Brain pericyte (primary cell): ENCODE results near the gene PALD1.

Source experiments
- DNase-seq: peaks from one replicate; pipeline ENCODE4 v3.0.0-alpha.2; 2012; ENCODE audit warnings: low read depth, low spot score

The PALD1 gene

DNA sequence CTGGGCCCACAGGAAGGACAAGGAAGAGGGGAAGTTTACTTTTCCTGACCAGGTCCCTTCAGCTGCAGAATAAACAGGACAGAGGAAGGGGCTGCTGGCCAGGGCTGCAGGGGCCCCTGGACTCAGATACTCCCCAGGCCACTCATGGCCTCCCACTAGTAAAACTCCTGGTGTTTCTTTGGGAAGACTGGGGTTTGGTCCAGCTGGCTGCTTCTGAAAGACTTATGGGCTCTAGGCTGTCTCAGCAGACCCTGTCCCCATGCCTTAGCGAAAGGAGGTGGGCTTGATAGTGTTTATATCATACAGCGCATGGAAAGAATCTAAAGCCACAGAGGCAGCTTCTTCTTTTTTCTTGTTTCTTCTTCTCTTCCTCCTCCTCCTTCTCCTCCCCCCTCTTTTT, 56.4 kb downstream of the PALD1 start:
- no peak for DNase-seq

DNA sequence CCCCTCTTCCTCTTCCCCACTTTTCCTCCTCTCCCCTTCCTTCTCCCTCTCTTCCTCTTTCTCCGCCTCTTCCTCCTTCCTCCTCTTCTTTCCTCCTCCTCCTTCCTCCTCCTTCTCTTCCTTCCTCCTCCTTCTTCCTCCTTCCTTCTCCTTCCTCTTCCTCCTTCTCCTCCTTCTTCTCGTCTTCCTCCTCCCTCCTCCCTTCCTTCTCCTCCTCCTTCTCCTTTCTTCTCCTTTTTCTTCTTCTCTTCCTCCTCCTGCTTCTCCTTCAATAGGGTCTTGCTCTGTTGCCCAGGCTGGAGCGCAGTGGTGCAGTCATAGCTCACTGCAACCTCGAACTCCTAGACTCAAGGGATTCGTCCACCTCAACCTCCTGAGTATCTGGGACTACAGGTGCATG, 56.9 kb downstream of the PALD1 start:
- DNase-seq: no peak

DNA sequence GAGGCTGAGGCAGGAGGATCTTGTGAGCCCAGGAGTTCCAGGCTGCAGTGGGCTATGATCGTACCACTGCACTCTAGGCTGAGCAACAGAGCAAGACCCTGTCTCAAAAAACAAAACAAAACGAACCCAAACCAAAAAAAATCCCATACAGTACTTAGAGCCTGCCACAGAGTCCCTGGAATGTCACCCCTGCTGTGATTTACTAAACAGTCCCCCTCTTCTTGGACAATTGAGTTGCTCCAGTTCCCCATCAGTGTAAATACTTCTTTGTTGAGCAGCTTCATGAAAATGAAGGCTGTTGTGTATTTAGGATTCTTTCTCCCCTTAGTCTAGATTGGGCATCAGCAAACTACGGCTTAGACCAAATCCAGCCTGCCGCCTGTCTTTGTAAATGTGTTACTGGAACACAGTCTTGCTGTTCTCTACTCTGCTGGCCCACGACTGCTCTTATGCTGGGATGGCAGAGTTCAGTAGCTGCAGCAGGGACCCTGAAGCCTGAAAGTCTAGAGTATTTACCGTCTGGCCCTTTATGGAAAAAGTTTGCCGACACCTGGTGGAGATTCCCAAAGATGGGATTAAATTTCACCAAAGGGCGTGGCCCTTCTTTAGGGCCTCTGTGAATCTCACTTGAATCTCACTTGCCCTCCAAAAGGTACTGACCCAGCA, 57.8 kb downstream of the PALD1 start:
- DNase-seq: no peak

- DNase-seq: no peak
Observed at GRCh38 chr10:70537398-70538194, 59.0 kb downstream of the PALD1 start.

GRCh38 chr10:70538195-70538520, 59.6 kb downstream of the PALD1 start:
- DNase-seq: no peak

DNA sequence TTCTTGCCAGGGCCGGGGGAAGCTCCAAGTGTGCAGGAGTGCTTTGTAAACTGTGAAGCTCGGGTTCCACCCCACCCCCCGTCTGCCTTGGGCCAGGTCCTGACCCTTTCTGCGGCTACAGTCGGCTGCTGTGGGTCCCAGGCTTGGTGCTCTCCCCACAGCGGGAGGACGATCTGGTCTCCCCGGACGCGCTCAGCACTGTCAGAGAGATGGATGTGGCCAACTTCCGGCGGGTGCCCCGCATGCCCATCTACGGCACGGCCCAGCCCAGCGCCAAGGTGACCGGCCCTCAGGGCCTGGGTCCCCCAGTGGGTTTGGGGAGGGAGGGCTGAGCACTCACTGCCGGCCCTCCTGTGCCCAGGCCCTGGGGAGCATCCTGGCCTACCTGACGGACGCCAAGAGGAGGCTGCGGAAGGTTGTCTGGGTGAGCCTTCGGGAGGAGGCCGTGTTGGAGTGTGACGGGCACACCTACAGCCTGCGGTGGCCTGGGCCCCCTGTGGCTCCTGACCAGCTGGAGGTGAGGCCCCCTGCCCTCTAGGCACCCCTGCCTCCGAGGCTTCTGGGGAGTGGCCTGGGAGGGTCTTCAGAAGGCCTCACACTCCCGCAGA, 60.3 kb downstream of the PALD1 start:
- DNase-seq: no peak

DNA sequence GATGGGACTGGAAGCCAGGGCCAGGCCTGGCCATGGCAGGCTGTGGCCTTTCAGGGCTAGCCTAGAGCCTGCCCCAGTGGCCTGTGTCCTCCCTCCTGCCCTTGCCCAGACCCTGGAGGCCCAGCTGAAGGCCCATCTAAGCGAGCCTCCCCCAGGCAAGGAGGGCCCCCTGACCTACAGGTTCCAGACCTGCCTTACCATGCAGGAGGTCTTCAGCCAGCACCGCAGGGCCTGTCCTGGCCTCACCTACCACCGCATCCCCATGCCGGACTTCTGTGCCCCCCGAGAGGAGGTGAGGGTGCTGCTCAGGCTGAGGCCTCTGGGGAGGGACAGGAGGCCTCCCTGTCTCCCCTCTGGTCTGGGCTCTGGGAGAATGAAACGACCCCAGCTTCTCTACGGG, 60.9 kb downstream of the PALD1 start:
- no peak for DNase-seq

DNA sequence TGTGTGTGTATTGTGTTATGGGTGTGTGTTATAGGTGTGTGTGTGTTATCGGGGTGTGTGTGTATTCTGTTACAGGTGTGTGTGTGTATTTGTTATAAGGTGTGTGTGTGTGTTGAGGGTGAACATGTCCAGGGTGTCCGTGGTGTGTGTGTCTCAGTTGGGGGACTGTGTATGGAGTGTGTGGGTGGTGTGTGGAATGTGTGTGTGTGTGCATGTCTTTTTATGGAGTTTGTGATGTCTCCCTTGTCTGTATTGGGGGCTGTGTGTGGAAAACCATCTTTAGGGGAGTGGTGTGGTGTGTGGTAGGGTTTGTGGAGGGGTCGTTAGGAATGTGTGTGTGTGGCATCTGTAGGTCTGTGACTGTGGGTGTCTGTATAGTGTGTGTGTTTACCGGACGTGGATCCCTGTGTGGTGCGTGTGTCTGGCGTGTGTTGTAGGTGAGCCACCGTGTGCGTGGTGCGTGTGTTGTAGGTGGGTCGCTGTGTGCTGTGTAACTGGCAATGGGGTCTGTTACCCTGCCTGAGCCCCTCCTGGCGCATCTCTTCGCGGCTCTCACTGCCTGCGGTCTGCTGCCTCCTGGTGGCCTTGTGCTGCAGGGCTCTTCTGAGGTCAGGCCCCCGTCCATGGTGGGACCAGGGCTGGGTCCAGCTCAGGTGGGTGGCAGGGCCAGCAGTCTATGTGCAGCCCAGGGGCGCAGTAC, 61.7 kb downstream of the PALD1 start:
- no peak for DNase-seq

DNA sequence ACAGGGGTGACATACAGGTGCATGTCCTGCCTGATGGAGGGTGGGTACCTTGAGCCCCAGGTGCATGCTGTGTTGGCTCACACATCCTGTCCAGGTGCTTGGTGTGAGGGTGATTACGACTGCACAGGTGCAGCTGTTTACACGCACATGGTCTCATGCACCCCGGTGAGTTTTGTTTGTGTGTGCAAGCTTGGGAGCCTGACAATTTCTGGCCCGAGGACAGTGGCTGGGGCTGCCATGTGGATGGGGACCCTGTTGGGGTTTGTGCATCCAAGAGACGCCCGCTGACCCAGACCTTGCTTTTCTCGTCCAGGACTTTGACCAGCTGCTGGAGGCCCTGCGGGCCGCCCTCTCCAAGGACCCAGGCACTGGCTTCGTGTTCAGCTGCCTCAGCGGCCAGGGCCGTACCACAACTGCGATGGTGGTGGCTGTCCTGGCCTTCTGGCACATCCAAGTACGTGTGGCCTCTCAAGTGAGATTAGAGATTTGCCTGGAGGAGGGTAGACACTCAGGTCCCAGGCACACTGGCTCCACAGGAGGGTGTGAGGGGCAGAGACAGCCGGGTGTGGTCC, 62.3 kb downstream of the PALD1 start:
- no peak for DNase-seq

DNA sequence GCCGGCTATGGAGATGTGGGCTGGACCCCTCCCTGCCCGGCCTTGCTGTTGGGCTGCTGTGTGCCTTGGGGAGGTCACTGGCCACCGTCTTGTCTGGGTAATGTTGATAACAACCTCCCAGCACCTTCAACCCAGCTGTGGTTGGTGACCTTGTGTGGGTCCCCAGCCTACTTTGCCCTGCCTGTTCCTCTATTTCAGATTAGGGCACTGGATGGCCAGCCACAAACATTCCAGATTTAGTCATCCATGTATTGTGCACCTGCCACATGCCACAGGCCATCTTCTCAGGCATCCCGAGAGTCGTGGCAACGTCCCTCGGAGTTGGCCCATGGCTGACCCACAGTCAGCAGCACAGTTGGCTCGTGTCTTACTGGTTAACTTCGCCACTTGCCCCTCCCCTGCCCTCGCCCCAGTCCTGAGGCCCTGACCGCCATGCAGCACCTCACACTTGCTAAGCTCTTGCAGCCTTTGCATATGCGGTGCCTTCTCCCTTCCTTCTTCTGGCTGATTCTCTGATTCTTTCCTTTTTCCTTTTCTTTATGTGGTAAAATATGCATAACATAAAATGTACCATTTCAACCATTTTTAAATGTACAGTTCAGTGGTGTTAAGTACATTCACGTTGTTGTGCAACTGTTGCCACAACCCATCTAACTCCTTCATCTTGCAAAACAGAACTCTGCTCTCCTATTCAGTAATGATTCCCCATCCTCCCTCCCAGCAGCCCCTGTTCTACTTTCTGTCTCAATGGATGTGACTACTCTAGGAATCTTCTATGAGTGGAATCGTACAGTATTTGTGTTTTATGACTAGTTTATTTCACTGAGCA, 63.4 kb downstream of the PALD1 start:
- DNase-seq: no peak

DNA sequence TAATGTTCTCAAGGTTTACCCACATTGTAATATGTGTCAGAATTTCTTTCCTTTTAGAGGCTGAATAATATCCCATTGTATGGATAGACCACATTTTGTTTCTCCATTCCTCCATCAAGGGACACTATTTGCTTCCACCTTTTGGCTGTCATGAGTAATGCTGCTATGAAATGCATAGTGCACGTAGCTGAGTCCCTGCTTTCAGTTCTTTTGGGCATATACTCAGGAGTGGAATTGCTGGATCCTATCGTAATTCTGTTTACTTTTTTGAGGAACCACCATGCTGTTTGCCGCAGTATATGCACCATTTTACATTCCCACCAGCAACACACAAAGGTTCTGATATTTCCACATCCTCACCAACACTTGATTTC, 64.0 kb downstream of the PALD1 start:
- DNase-seq: no peak

GRCh38 chr10:70543911-70544310, 65.3 kb downstream of the PALD1 start:
- DNase-seq: no peak

DNA sequence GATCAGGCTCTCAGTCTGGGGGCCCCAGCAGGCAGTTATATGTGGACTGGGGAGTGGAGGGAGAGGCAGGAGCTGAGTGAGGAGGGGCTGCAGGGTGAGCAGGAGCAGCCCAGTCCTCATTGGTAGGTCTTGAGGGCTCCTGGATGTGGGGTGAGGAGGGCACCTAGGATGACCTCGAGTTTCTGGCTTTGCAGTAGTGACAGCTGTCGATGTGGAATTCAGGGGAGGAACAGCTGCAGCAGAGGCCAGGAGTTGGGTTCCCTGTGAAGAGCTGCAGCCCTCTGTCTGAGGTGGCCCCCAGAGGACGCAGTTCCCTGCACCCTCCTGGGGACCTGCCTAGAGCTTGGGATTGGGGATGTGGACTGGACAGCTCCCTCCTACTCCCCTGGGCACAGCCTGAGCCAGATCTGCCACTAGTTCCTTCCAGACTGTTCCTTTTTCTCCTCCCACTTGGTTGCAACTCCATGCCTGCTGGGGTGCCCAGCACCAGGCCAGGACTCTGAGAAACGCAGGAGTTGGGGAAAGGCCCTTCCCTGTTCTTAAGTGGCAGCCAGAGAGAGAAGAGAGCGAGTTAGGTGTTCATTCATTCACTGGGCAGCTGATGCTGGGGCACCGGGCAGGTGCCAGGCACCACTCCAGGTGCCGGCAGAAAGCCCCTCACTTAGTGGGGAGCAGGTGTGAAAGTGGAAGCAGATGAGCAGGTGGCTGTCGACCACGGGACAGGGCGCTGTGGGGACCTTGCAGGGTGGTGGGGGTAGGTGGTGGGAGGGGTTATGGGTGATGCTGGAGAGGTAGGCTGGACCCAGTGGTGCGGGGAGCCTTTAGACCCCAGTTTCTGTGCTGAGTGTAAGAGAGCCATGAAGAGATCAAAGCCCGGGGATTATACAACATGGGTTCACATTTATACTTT, 66.1 kb downstream of the PALD1 start:
- DNase-seq: no peak

- no peak for DNase-seq
Observed at GRCh38 chr10:70546584-70546983, 68.0 kb downstream of the PALD1 start.

- DNase-seq: no peak
Observed at GRCh38 chr10:70549351-70549961, 70.9 kb downstream of the PALD1 start.

GRCh38 chr10:70549962-70550458, 71.4 kb downstream of the PALD1 start:
- DNase-seq: no peak

- DNase-seq: no peak
Observed at GRCh38 chr10:70550459-70550858, 71.9 kb downstream of the PALD1 start.

GRCh38 chr10:70551466-70551865, 72.9 kb downstream of the PALD1 start:
- DNase-seq: no peak

- DNase-seq: peak; percentile 53
Observed at GRCh38 chr10:70551971-70552422, 73.4 kb downstream of the PALD1 start.
